ENCODE results near the gene APOA4. TPM values are rescaled to one million over a fixed set of nuclear protein-coding genes. Genes with fewer than 3 reads are reported as not detected.

APOA4 gene
- total RNA-seq, 1 donor from 2014 or later = not detected

DNA sequence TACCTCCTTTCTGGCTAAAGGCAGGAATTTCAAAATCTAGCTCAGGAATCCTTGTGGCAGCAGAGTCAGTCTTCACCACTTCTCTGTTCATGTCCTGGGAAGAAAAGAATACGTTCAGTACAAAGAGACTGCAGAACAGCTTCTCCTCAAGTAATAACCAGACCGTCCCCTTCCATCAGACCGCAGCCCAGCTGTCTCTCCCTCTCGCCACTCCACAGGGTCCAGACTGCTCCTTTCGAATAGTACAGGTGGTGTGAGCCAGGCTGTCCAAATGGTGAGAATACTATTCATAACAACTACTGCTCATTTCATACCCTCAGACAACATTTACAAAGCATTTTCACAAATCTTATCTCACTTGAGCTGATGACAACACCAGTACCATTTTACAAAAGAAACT, 36.1 kb downstream of the APOA4 start:
- no peaks in the 10 kb centered on the region for H3K9me3 Mint-ChIP-seq (ENCODE audit: low read depth)
- TF ChIP-seq, protein P1, sequence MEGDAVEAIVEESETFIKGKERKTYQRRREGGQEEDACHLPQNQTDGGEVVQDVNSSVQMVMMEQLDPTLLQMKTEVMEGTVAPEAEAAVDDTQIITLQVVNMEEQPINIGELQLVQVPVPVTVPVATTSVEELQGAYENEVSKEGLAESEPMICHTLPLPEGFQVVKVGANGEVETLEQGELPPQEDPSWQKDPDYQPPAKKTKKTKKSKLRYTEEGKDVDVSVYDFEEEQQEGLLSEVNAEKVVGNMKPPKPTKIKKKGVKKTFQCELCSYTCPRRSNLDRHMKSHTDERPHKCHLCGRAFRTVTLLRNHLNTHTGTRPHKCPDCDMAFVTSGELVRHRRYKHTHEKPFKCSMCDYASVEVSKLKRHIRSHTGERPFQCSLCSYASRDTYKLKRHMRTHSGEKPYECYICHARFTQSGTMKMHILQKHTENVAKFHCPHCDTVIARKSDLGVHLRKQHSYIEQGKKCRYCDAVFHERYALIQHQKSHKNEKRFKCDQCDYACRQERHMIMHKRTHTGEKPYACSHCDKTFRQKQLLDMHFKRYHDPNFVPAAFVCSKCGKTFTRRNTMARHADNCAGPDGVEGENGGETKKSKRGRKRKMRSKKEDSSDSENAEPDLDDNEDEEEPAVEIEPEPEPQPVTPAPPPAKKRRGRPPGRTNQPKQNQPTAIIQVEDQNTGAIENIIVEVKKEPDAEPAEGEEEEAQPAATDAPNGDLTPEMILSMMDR (IDR thresholded peaks at IDR 0.05) = no peak
- H3K4me1 Mint-ChIP-seq (ENCODE audit: low read depth) = peaks cover 22% of the 10 kb centered on the region
- DNase-seq (ENCODE audit: low spot score) = no peak
- peak overlapping the region; percentile 99 for H3K4me3 Mint-ChIP-seq (ENCODE audit: unreplicated experiment)
- peak overlapping the region; percentile 79 for H3K27ac Mint-ChIP-seq (ENCODE audit: unreplicated experiment)
- H3K27me3 Mint-ChIP-seq (ENCODE audit: low read depth) = no peaks in the 10 kb centered on the region
- H3K36me3 Mint-ChIP-seq (ENCODE audit: low read depth) = peaks cover 26% of the 10 kb centered on the region

DNA sequence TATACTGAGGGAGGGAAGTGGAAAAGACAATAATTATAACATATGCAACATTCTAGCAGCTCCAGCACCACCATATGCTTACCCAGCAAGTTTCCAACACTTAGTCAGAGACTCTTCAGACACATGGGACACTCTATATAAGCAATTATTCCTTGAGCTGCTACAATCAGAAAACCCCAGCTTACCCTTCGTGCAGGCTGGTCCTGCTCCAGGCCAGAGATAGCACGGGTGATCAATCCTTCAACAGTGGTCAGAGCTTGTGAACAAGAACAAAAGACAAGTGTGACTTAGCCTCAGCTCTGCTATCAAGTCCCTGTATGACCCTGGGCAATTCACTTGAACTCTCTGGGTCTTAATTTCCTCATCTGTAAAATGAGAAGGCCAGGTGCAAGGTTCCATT, 36.8 kb downstream of the APOA4 start:
- no peaks in the 10 kb centered on the region for H3K9me3 Mint-ChIP-seq (ENCODE audit: low read depth)
- peaks cover 21% of the 10 kb centered on the region for H3K4me1 Mint-ChIP-seq (ENCODE audit: low read depth)

DNA sequence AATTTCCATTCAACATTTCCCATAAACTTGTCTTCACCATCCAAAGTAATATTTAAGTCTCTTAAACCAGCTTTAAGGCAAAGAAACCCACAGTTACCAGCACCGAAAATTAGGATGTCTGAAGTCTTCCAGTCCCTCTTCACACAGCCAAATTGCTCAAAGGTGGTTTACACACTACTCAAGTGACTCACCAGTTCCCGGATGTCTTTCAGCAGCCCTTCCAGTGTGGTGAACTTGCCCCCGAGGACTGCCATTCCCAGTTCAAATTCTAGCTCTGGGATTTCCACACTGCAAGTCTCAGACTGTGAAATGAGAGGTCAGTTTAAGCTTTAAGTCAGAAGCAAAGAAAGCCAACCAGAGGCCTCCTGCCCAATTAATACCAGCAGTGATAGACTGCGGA, 40.4 kb downstream of the APOA4 start:
- peaks cover 53% of the 10 kb centered on the region for H3K36me3 Mint-ChIP-seq (ENCODE audit: low read depth)
- H3K27ac Mint-ChIP-seq (ENCODE audit: unreplicated experiment) = no peak overlapping the region
- DNase-seq (ENCODE audit: low spot score) = no peak
- H3K27me3 Mint-ChIP-seq (ENCODE audit: low read depth) = no peaks in the 10 kb centered on the region
- H3K4me3 Mint-ChIP-seq (ENCODE audit: unreplicated experiment) = no peak overlapping the region
- H3K9me3 Mint-ChIP-seq (ENCODE audit: low read depth) = no peaks in the 10 kb centered on the region
- H3K4me1 Mint-ChIP-seq (ENCODE audit: low read depth) = peaks cover 11% of the 10 kb centered on the region
- TF ChIP-seq, protein P1 (IDR thresholded peaks at IDR 0.05) = no peak

More for the DNA sequence above, 36.8 kb downstream of the APOA4 start:
- Mint-ChIP-seq H3K27me3 (ENCODE audit: low read depth) (no peaks in the 10 kb centered on the region), H3K36me3 (ENCODE audit: low read depth) (peaks cover 29% of the 10 kb centered on the region), H3K4me3 (ENCODE audit: unreplicated experiment) (peak overlapping the region; percentile 99), H3K27ac (ENCODE audit: unreplicated experiment) (no peak overlapping the region)
- DNase-seq (ENCODE audit: low spot score) = no peak
- TF ChIP-seq, protein P1 (IDR thresholded peaks at IDR 0.05) = no peak

DNA sequence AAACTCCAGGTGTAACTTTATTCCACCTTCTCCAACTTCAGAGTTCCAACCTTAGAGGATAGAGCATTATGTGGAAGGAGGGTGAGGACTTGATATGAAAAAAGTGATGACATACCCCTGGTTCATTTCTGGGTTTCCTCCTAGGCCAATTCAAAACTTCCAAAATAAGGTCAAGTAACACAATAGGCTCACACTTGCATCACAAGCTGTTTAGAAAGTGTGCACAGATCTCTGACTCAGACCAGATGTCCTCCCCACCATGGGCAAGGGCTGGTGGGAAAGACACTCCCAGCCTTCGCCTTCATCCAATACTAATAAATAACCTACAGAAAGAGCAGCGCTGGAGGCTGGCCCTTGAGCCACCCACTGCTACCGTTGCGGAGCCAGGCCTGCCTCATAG, 44.5 kb downstream of the APOA4 start:
- H3K36me3 Mint-ChIP-seq (ENCODE audit: low read depth) = peaks cover 42% of the 10 kb centered on the region
- DNase-seq (ENCODE audit: low spot score) = no peak
- no peak overlapping the region for H3K27ac Mint-ChIP-seq (ENCODE audit: unreplicated experiment)
- no peak overlapping the region for H3K4me3 Mint-ChIP-seq (ENCODE audit: unreplicated experiment)
- no peaks in the 10 kb centered on the region for H3K9me3 Mint-ChIP-seq (ENCODE audit: low read depth)
- TF ChIP-seq, protein P1 (IDR thresholded peaks at IDR 0.05) = no peak
- H3K27me3 Mint-ChIP-seq (ENCODE audit: low read depth) = no peaks in the 10 kb centered on the region
- peaks cover 3% of the 10 kb centered on the region for H3K4me1 Mint-ChIP-seq (ENCODE audit: low read depth)

DNA sequence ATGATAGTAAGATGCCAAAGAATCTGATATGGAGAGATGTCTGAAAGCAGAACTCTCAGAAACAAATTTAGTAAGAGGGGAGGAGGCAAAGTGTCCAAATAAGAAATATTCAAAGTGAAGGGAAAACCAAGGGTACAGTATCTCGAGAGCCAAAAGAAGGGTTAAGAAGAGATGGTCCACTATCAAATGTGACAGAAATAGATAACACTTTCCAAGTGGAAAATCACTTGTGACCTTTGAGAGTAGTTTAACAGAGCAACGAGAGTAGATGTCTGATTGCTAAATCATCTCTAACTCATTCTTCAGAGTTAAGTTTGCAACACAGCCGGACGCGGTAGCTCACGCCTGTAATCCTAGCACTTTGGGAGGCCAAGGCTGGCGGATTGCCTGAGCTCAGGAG, 46.0 kb downstream of the APOA4 start:
- DNase-seq (ENCODE audit: low spot score) = no peak
- Mint-ChIP-seq H3K4me1 (ENCODE audit: low read depth) (peaks cover 10% of the 10 kb centered on the region), H3K36me3 (ENCODE audit: low read depth) (peaks cover 31% of the 10 kb centered on the region), H3K27ac (ENCODE audit: unreplicated experiment) (no peak overlapping the region), H3K4me3 (ENCODE audit: unreplicated experiment) (no peak overlapping the region), H3K27me3 (ENCODE audit: low read depth) (no peaks in the 10 kb centered on the region), H3K9me3 (ENCODE audit: low read depth) (no peaks in the 10 kb centered on the region)
- TF ChIP-seq, protein P1 (IDR thresholded peaks at IDR 0.05) = no peak
